ENCODE measurements around the gene XPO4.
"Not testable (repeated sequence)": the region's sequence is repeated elsewhere in the genome, so short reads cannot be mapped to it uniquely, and the experiment has no call there.

Gene XPO4

GRCh38 chr13:20749377-20749776 lies 153.2 kb downstream of the XPO4 start:
- no peak overlapping the region for H3K4me3 ChIP-seq (ENCODE audit: low read length)
- H3K4me1 ChIP-seq (ENCODE audit: control insufficient read depth, low read length): no peaks in the 10 kb centered on the region
- H3K9me3 ChIP-seq (ENCODE audit: control insufficient read depth, insufficient read depth, low read length): peaks cover 24% of the 10 kb centered on the region; the same call in 1 of the 2 replicates
- H3K36me3 ChIP-seq (ENCODE audit: control insufficient read depth, low read length): no peaks in the 10 kb centered on the region
- no peaks in the 10 kb centered on the region for H3K27me3 ChIP-seq (ENCODE audit: control insufficient read depth, low read length)
- no peaks in the 10 kb centered on the region for H4K20me1 ChIP-seq (ENCODE audit: control insufficient read depth, insufficient read depth, low read depth, low read length)
- no peak overlapping the region for H3K27ac ChIP-seq (ENCODE audit: low read depth, low read length)
- H3K4me2 ChIP-seq (ENCODE audit: low read length): no peak overlapping the region
- no peaks in the 10 kb centered on the region for H3K9me2 ChIP-seq (replicated peaks; ENCODE audit: control insufficient read depth, low read length)
- TF ChIP-seq CTCF (IDR thresholded peaks at IDR 0.05; ENCODE audit: low read depth, low read length, poor library complexity, severe bottlenecking) (no peak), EZH2phosphoT487 (IDR thresholded peaks at IDR 0.05; ENCODE audit: borderline replicate concordance, low read length) (no peak)
- no peaks in the 10 kb centered on the region for H3K79me2 ChIP-seq (ENCODE audit: control insufficient read depth, low read length)
- no peaks in the 10 kb centered on the region for H3F3A ChIP-seq (ENCODE audit: control insufficient read depth, insufficient read depth)

- H3K9me3 ChIP-seq (ENCODE audit: control insufficient read depth, insufficient read depth, low read length): not testable (repeated sequence)
These were observed 158.6 kb downstream of the XPO4 start for GRCh38 chr13:20743830-20744404.

GRCh38 chr13:20740021-20740420 lies 162.5 kb downstream of the XPO4 start:
- Histone ChIP-seq H3K4me2 (ENCODE audit: low read length) (no peak overlapping the region), H3K4me1 (ENCODE audit: control insufficient read depth, low read length) (no peaks in the 10 kb centered on the region), H3K9me3 (ENCODE audit: control insufficient read depth, insufficient read depth, low read length) (peaks cover 3% of the 10 kb centered on the region; the same call in 1 of the 2 replicates), H3K36me3 (ENCODE audit: control insufficient read depth, low read length) (no peaks in the 10 kb centered on the region), H3F3A (ENCODE audit: control insufficient read depth, insufficient read depth) (no peaks in the 10 kb centered on the region), H3K4me3 (ENCODE audit: low read length) (no peak overlapping the region), H3K27me3 (ENCODE audit: control insufficient read depth, low read length) (no peaks in the 10 kb centered on the region), H4K20me1 (ENCODE audit: control insufficient read depth, insufficient read depth, low read depth, low read length) (no peaks in the 10 kb centered on the region), H3K27ac (ENCODE audit: low read depth, low read length) (no peak overlapping the region), H3K9me2 (replicated peaks; ENCODE audit: control insufficient read depth, low read length) (no peaks in the 10 kb centered on the region), H3K79me2 (ENCODE audit: control insufficient read depth, low read length) (no peaks in the 10 kb centered on the region)
- no peak for TF ChIP-seq EZH2phosphoT487 (IDR thresholded peaks at IDR 0.05; ENCODE audit: borderline replicate concordance, low read length)
- TF ChIP-seq CTCF (IDR thresholded peaks at IDR 0.05; ENCODE audit: low read depth, low read length, poor library complexity, severe bottlenecking): no peak

More at GRCh38 chr13:20743830-20744404, 158.6 kb downstream of the XPO4 start:
- not testable (repeated sequence) for H3F3A ChIP-seq (ENCODE audit: control insufficient read depth, insufficient read depth); H3K4me2 ChIP-seq (ENCODE audit: low read length); H3K36me3 ChIP-seq (ENCODE audit: control insufficient read depth, low read length); H4K20me1 ChIP-seq (ENCODE audit: control insufficient read depth, insufficient read depth, low read depth, low read length); H3K27me3 ChIP-seq (ENCODE audit: control insufficient read depth, low read length); H3K79me2 ChIP-seq (ENCODE audit: control insufficient read depth, low read length); H3K9me2 ChIP-seq (replicated peaks; ENCODE audit: control insufficient read depth, low read length); H3K4me3 ChIP-seq (ENCODE audit: low read length); H3K27ac ChIP-seq (ENCODE audit: low read depth, low read length); H3K4me1 ChIP-seq (ENCODE audit: control insufficient read depth, low read length)

- Histone ChIP-seq H3K79me2 (ENCODE audit: control insufficient read depth, low read length) (no peaks in the 10 kb centered on the region), H3K36me3 (ENCODE audit: control insufficient read depth, low read length) (no peaks in the 10 kb centered on the region), H3K9me2 (replicated peaks; ENCODE audit: control insufficient read depth, low read length) (no peaks in the 10 kb centered on the region), H3K9me3 (ENCODE audit: control insufficient read depth, insufficient read depth, low read length) (peaks cover 3% of the 10 kb centered on the region; the same call in 1 of the 2 replicates), H3K4me3 (ENCODE audit: low read length) (no peak overlapping the region), H3K4me2 (ENCODE audit: low read length) (no peak overlapping the region), H3K4me1 (ENCODE audit: control insufficient read depth, low read length) (no peaks in the 10 kb centered on the region), H4K20me1 (ENCODE audit: control insufficient read depth, insufficient read depth, low read depth, low read length) (no peaks in the 10 kb centered on the region), H3K27me3 (ENCODE audit: control insufficient read depth, low read length) (no peaks in the 10 kb centered on the region), H3K27ac (ENCODE audit: low read depth, low read length) (no peak overlapping the region), H3F3A (ENCODE audit: control insufficient read depth, insufficient read depth) (no peaks in the 10 kb centered on the region)
- TF ChIP-seq EZH2phosphoT487 (IDR thresholded peaks at IDR 0.05; ENCODE audit: borderline replicate concordance, low read length): no peak
- no peak for TF ChIP-seq CTCF (IDR thresholded peaks at IDR 0.05; ENCODE audit: low read depth, low read length, poor library complexity, severe bottlenecking)
These were observed 163.9 kb downstream of the XPO4 start for GRCh38 chr13:20738616-20739015.

All from DOHH2 (cell line).